Fibroblast of skin of scalp (primary cell): ENCODE data around the gene SERTM1. TPM values are rescaled to one million over a fixed set of nuclear protein-coding genes. Genes with fewer than 3 reads are reported as not detected.
A peak's percentile ranks its signal among the peaks of the same experiment; 100 is the strongest.

Experiments
- DNase-seq: peaks from one replicate; pipeline ENCODE4 v3.0.0-alpha.2; 2013
- polyA plus RNA-seq, 2 experiments: library from polyadenylated mRNA; unstranded; fragments of 120-200 nt; gene quantifications; one replicate each; pipeline ENCODE4 v1.2.1, GENCODE V29; 2013; ENCODE audit not compliant: insufficient read length in 2 of 2

The SERTM1 gene
- polyA plus RNA-seq (2013, experiment 1 of 2; ENCODE audit: insufficient read length): not detected
- 0.05 TPM for polyA plus RNA-seq (2013, experiment 2 of 2; ENCODE audit: insufficient read length)

DNA sequence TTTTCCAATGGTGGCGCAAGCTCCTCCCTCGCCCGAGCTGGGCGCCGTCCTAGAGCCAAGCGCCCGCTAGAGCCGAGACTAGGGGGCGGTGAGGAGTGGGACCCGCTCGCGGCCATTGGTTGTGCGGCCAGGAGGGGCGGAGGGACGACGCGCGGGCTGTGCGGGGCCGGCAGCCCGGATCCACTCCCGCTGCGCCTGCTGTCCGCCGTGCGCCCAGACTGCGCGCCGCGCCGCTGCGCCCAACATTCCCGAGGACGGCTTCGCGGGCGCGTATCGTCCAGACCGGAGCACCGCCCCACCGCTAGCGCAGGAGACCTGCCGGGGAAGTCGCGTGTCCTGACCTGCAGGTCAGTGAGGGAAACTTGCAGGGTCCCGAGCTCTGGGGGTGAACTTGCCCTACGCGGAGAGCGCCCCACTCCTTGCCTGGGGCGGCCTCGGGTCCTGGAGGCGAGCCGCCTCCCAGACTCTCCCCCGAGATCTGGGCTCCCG, at the start of gene SERTM1:
TSS of gene SERTM1 (plus strand) at position 183 of the 489 bp plus-strand sequence. CDS start 21,059 bp downstream, outside the sequence.
- peak; percentile 22 for DNase-seq

DNA sequence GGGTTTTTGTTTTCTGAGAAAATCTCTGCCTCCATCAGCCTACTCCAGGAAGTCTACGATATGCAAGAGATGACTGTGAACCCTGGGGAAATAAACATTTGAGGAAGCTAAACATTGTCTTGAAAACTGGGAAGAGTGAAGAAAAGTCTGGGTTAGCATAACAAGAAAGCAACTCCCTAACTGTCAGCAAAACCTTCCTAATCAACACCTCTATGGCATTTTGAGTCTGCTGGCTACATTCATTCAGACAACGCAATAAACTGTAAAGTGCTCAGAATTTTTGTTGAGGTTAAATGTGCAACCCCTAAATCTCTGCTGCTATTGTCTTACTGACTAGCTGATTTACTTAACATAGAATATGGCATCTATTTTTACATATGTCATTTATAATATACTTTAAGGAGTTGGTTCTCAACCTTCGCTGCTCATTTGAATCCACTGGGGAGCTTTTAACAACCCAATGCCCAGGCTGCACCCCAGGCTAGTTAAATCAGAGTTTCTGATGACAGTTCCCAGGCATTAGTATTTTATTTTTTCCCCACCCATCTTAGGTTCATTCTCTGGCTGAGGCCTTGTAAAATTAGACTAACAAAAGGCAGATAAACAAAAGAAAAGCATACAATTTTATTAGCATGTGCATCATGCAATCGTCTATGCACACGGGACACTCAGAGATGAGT, 45.3 kb upstream of the SERTM1 start:
- no peak for DNase-seq

DNA sequence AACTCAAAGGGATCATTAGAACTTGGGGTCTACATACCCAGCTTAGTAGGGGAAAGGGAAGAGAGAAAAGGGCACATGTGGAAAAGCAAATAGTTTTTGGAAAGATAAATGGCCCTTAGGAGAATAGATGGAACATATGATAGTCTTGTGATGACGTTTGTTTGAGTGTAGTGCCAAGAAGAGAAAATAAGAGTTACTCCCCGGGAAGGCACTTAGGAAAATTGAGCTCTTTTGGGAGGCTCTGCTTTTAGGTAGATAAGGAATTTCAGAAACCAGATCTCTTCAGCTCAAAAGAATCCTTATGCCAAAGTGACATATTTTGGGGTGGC, 44.8 kb upstream of the SERTM1 start:
- DNase-seq: no peak

DNA sequence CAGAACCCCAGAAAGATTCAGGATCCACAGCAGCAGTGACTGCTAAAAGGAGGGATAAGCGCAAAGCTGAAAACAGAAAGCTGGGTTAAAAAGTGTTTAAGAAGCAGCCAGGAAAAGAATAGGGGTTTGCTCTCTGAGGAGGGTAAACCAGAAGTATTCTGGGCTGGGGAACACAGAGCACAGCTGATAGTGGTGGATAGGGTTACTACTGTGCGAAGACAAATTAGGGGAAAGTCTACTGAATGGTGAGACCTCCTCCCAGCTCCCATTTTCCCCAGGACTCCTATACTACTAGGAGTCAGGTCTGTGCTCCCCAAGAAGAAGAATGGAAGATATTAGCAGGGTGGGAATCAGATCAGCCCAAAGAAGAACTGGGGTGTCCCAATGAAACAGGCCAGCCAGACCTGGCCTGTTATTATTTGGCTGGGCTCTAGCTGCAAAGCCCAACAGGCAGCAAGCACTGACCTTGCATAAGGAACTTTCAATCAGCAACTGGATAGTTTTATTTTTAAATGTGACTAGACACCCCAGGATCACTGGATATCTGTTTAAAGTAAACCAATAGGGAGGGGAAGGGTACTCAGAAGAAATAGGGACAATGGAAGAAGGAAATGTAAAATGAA, 43.5 kb upstream of the SERTM1 start:
- no peak for DNase-seq

DNA sequence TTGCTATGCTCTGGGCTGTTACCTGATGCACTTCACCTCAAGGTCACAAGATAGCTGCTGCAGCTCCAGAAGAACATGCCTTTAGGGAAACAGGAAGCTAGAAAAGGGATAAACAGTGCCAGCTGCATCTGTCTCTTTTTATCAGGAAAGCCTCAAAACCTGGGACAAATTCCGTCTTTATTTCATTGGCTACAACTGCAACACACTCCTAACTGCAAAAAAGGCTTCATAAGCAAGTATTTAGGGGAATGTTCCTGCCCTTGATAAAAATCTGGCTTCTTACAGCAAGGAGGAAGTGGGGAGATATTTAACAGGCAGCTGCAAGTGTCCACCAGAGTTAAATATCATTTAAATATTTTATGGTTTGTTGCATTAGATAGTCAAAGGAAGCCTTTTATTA, 34.2 kb upstream of the SERTM1 start:
- DNase-seq: no peak

DNA sequence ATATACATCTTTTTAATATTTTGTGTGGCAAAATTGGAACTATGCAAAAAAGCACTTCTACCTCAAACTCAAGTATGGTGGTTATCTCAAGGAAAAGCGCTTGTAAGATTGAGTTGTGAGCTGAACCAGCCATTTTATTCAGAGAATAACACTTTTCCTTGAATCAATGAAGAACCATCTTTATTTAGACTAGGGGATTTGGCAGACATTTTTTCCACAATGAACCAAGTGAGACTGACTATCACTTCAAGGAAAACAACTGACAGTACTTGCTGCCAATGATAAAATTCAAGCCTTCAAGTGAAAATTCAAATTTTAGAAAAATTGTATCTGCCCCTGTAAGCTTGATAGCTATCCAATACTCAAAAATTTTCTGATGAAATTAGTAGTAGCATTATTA, 23.2 kb upstream of the SERTM1 start:
- DNase-seq: no peak

DNA sequence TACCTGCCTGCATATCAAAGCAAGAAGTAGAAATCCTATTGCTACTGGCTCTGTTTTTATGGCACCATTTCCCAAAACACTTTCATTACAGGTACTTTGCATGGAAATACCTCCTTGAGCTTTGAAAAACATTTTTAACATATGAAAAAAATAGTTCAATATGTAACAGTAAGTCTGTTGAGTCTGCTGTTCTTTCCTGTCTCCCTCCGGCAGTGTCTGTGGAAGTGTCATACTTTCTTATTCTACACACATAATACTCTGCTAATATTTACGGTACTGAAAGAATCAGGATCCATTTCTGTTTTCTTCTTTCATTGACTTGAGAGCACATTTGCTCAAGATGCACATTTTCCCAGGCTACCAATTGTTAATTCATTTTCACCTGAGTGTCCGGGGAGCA, 8.2 kb upstream of the SERTM1 start:
- no peak for DNase-seq

DNA sequence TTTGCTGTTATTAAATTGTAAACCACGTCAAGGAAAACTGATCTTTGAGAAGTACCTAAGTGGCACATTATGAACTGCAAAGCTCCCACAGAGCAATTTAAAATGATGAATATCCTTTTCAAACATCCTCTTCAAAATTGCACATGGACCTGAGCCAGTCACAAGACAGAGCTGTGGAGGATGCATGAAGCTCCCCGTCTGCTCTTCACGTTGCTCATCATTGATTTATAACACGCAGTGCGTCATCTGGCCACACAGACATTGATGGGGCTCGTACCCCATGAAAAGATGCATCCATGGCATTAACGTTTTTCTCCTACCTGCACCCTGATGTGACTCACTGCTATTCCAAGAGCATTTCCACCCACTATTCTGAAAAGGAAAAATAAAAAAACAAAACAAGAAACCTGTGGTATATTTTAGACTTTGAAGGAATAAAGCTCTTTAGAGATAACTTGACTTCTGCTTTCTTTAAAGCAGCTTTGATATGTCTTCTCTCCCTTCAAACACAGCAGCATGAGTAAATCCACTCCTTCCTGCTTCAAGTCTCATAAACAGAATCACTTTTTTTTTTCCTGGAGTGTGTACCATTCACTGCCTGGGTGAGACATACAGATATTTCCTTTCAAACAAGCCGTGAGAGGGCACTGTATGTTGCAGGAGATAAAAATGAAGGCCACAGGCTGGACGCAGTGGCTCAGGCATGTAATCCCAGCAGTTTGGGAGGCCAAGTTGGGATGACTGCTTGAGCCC, 7.2 kb upstream of the SERTM1 start:
- no peak for DNase-seq

DNA sequence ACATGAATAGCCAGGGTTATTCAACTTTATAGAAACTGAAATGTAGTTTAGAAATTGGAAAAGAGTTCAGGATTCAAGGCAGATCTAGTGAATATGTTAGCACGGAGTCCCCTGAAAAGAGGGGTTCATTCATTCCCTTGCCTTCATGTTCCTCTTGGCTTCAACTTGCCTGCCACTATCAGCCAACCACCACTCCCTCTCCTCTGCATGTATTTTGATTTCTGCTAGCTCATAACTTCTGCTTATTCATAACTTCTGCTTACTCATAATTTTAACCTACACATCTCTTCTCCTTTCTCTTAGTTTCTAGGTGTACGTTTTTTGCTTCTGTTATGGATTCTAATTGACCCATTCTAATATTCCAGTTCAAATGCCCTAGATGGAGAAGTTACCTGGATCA, 5.5 kb upstream of the SERTM1 start:
- no peak for DNase-seq

DNA sequence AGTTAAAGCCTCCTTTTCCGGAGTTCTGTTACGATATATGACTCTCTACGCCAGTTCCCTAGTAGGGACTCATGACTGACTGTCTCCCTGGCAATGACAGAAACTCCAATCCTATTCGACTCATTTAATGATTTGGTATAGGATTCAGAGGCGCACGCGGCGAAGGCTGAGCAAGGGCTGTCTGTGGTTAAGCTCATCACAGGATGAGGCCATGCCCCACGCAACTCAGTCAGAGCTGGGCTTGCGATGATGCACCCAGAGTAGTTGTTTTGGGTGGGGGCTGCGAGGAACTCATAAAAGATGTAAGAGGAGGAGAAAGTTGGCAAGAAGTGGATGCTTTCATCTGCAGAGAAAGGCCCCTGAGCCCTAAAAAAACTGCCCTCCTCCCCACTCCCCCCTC, 468 bp upstream of the SERTM1 start:
- no peak for DNase-seq

DNA sequence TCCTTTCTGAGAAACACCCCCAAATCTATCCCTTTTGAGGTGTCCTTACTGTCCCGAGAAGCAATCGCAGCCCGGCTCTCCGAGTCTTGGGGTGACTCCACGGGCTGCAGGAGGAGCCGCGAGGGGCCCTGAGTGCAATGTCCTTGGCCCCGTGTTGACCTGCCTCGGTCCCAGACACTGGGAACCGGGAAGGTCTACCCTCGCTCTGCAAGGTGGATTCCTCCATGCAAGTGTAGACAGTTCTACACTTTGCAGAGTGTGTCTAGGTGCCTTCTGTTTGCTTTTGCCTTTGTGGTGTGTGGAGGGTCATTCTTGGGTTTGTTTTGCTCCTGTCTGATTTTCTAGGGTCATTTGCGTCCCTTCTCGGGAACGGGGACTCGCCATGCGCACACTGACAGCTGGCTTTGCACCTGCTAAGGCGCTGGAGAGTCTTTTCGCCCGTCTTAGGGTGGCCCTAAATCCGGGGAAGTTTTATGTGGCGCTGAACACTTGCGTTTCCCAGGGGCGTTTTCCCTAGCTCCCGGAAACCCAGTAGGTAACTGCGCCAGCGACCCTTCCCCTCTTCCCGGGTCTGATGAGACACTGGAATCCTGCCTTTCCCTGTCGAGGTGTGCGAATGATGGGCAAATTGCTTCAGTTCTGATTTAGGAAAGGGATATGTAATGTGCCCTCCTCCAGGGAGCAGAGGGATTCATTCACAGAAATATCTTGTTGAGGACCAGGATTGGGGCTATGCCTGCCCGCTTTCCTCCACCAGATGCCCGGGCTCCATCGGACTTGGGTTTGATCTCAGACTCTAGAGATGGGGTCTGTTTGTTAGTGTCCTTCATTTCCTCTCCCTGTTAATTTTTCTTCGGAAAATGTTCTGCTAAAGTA, 755 bp downstream of the SERTM1 start:
- no peak for DNase-seq

DNA sequence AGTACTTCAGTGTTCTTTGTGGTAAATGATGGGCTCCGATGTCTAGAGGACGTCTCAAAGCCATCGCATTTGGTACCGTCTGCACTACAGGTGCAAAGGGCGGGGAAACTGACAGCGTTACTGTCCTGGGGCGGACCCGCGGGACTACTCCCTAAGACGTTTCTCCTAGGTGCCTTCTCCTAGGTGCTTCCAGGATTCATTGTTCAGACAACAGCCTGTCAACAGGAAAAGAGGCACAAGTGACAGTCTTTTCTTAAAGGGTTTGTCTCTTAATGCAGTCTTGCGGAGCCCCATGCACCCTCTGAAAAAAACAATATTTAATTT, 1.4 kb downstream of the SERTM1 start:
- no peak for DNase-seq

DNA sequence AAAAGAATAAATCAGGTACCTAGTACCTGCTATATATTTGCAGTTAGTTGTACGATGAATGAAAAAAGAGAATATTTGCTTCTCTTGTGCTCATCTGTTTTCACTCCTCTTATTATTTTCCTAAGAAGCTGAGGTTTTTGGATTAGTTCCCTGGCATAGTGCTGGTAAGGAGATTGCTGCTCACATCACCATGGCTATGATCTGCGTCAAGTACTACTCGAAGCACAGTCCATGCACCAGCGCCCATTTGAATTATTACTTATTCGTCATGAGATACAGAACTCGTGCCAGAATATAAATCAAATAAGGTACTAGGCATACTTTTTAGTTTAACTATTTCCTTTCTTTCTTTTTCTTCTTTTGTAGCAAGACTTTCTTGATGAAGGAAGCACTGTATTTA, 7.1 kb downstream of the SERTM1 start:
- DNase-seq: no peak

DNA sequence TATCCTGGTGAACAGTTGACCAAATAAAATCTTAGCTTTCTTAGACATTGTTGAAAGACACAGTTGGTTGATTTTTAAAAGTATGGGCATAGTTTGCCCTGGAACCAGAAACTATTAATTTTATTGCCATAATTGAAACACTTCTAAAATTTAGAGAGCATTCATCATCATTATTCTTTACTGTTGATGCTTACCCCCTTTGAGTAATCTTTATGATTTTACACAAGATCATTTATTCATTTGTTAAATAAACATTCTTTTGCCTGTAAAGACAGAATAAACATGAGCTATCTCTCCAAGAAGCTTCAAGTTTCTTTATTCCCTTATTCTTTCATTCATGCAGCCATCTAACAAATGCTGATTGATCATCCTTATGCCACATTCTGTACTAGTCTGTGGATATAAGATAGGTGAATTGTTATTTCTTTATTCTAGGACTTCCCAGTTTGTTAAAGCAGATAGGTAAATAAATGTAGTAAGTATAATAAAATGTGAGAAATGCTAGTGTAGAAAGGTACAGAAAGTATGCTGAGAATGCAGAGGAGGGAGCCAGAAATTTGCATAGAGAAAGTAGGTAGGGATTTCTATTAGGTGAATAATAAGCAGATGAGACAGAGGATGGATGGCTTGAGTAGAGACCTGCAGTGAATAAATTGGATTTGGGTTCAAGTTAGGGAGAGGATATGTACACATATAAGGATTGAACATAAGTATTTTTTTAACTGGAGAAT, 8.2 kb downstream of the SERTM1 start:
- DNase-seq: no peak

DNA sequence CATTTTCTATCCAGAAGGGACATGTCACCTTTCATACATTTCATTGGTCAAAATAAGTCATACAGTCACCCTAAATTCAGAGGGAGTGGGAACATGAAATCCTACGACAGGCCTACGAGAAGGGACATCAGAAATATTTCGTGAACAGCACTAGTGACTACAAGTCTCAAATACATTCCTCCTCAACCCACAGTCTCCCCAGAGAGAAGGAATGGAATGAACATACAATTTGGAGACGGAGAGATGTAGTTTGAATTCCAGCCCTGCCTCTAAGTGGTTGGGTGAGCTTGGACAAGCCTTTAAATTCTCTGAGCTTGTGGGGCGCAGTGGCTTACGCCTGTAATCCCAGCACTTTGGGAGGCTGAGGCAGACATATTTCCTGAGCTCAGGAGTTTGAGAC, 9.9 kb downstream of the SERTM1 start:
- DNase-seq: peak; percentile 73

DNA sequence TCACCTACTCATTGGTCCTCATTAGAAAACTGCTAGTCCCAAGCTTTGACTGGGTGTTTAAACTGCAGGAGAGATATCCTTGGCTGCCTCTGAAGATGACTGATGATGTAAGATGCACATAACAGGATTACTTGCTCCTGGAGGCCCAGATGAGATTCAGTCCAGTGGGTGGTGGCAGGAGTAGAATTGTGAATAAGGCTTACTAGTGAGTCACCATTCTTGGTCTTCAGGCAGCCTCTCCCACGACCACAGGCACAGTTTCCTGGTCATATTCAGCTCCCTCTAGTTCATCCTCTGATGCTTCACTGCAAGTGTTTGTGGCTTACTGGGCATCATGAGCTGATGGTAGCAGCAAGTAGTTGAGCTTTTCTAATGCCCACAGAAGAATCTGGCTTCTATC, 12.1 kb downstream of the SERTM1 start:
- peak; percentile 77 for DNase-seq

DNA sequence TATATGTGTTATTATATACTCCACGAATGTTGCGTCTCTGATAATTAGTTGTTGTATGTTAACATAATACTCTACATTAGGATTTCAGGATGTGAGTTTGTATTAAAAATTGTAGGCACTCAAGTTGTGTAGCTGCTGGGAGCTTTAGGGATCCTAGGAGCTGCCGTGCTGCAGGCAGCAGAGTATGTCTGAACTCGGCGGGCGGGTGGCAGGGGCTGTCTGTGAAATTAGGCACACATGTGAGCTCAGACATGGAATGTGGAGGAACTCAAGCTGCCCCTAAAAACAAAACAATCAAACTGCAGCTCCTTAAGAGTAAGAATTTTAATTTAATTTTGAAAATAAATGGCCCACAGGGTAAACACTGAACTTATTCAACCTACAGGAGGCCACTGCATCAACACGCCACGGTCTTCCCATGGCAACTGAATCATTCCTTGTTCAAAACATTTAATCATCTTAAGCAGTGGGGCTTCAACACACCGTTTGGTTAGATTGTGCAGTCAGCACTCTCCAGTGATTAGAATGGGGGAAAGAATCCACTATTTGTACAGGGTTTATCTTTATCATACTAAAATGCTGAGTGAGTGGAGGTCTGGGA, 22.7 kb downstream of the SERTM1 start:
- peak; percentile 34 for DNase-seq

DNA sequence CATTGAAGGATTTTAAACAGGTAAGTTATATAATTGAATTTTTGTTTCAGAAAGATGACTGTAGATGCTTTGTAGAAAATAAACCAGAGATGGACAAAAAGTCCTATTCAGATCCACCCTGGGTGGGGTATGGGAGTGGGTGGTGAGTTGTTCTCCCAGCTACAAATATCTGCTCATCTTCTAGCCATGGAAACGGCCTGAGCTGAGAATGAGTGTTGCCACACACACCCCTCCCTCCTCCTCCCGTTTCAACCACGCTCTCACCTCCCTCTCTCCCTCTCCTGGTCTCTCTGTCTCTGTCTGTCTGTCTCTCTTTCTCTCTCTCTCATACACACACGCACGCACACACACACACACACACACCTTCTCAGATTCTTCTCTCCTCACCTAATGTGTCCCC, 26.4 kb downstream of the SERTM1 start:
- DNase-seq: no peak

DNA sequence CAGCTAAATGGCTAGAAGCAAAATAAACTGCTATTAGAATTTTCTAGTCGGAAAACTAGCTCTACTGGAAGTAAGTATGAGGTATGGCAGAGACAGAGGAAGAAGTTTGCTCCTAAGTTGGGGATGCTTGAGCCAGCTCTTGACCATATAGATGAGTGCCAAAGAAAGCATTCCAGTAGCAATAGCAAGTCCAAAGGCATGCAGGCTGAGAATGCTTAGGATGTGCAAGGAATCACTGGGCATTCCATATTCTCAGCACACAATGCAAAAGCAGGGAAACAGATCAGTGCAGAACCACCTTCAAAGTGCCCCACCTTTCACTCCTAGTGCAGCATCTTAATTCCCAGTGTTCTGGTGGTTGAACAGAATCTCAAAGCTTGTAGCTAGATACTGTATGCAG, 32.9 kb downstream of the SERTM1 start:
- DNase-seq: peak; percentile 85

DNA sequence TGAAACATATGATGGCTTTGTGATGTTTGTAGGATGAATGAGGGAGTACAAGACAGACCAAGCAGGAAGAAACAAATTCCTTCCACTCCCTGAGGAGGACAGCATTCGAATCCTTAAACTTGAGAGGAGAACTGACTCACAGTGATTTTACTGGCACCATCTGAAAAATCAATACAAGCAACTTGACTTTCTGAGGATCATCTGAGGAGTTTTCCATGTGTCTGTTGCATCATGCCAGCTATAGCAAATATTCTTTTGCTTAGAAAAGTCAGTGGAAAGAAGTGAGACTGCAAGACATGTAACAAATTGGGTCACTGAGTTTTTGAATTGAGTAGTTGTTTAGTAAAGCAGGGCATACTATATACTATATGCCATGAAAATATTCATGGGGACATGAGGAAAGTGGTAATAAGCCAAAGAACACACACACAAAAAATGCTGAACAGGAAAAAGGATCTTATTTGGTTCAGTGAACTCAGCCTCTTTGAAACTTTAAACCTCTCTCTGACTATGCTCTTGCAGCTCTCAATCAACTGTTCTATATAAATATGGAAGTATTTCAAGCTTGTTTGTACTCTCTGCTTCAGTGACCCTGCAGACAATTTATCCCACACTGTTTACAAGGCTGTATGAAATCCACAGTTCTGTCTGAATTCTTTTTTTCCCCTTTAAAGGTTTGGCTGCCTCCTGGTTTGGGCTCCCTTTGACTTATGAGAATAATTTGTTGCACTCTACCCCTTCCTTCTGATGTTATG, 35.5 kb downstream of the SERTM1 start:
- DNase-seq: peak; percentile 11

DNA sequence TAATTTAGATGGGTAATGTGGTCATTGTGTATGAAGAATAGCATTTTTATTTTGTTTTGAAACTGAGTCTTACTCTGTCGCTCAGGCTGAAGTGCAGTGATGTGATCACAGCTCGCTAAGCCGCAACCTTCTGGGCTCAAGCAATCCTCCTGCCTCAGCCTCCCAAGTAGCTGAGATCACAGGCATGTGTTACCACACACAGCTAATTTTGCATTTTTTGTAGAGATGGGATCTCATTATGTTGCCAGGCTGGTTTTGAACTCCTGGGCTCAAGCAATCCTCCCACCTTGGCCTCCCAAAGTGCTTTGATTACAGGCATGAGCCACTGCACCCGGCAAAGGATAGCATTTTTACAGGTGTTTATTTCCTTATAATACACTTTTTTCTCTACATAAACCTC, 36.6 kb downstream of the SERTM1 start:
- no peak for DNase-seq
